HCT116 (cell line): ENCODE data around the gene COL10A1. TPM values are rescaled to one million over a fixed set of nuclear protein-coding genes. Genes with fewer than 3 reads are reported as not detected.

ENCODE experiments used
- ATAC-seq: fragments of 200-7000 bp; cut with Tn5 transposase; 2 replicates; pipeline ENCODE4 v1.9.1; 2020; ENCODE audit warnings: mild to moderate bottlenecking, moderate library complexity
- BruUV-seq: library from RNA; stranded (reverse); fragments of 400-500 nt; replicated peaks from 2 replicates; lab custom pipeline; 2021; lab: Mats Ljungman, UMichigan
- CTCF ChIA-PET: fragments of 300-600 bp; sonication (Branson Sonifier 250); formaldehyde crosslinking; loops from one replicate; lab custom pipeline; 2021; ENCODE audit warnings: antibody characterized with exemption; lab: Charles Lee
- POLR2A ChIA-PET: fragments of 300-600, 350-600 bp; sonication (Branson Sonifier 250); formaldehyde crosslinking; loops from one replicate; lab custom pipeline; 2021; ENCODE audit warnings: antibody characterized with exemption; lab: Charles Lee
- RAD21 ChIA-PET, 2 experiments: fragments of 300-600 bp; sonication (Branson Sonifier 250); formaldehyde crosslinking; loops; one replicate each; lab custom pipeline; 2023; ENCODE audit warnings: low total read pairs in 2 of 2; ENCODE audit not compliant: uncharacterized antibody in 2 of 2, unreplicated experiment in 2 of 2, low non-redundant PET in 1 of 2; lab: Charles Lee
- DNase-seq: peaks from one replicate; pipeline ENCODE4 v3.0.0-alpha.2; 2010; ENCODE audit warnings: low read depth, low spot score
- H2AFZ ChIP-seq: fragments of 200-600 bp; shearing (Covaris generic), sonication (generic); 2 replicates; pipeline ENCODE4 v1.6.1; 2017; ENCODE audit warnings: low read depth, mixed run types, mixed read lengths, antibody characterized with exemption, low read length; ENCODE audit not compliant: poor library complexity, severe bottlenecking
- H3K27ac ChIP-seq: 2 replicates; pipeline ENCODE4 v1.5.1; 2012; ENCODE audit warnings: low read depth, low read length
- H3K27me3 ChIP-seq: fragments of 200-600 bp; sonication (generic); 2 replicates; pipeline ENCODE4 v1.6.1; 2016; ENCODE audit warnings: mixed run types, low read length, mixed read lengths; ENCODE audit not compliant: insufficient read depth
- H3K36me3 ChIP-seq, 2 experiments: fragments of 200-500 bp in 1 of 2; fragments of 200-600 bp in 1 of 2; sonication (Bioruptor generic) in 1 of 2; sonication (generic) in 1 of 2; 2 replicates each; pipeline versions ENCODE4 v1.5.1 to v1.6.1; 2014 to 2016; ENCODE audit warnings: low read length in 2 of 2, inconsistent platforms in 1 of 2, mixed read lengths in 1 of 2, mixed run types in 1 of 2; ENCODE audit not compliant: insufficient read depth in 2 of 2, control insufficient read depth in 1 of 2
- H3K4me1 ChIP-seq, 2 experiments: fragments of 200-600 bp in 1 of 2; sonication (generic) in 1 of 2; 2 replicates each; pipeline versions ENCODE4 v1.5.1 to v1.6.1; 2012 to 2017; ENCODE audit warnings: low read length in 2 of 2, inconsistent platforms in 1 of 2, mild to moderate bottlenecking in 1 of 2, mixed read lengths in 1 of 2, mixed run types in 1 of 2, moderate library complexity in 1 of 2; ENCODE audit not compliant: insufficient read depth in 2 of 2, control insufficient read depth in 1 of 2
- H3K4me2 ChIP-seq: fragments of 200-600 bp; sonication (generic); 2 replicates; pipeline ENCODE4 v1.6.1; 2017; ENCODE audit warnings: mixed run types, low read length, mixed read lengths
- H3K4me3 ChIP-seq, 2 experiments: fragments of 200-600 bp in 1 of 2; sonication (generic) in 1 of 2; replicated peaks in 1 of 2; 2 replicates each; pipeline ENCODE4 v1.5.1; 2011 to 2016; ENCODE audit warnings: low read length in 2 of 2, control low read depth in 1 of 2, low read depth in 1 of 2, mild to moderate bottlenecking in 1 of 2, mixed read lengths in 1 of 2, mixed run types in 1 of 2
- H3K79me2 ChIP-seq: fragments of 200-600 bp; sonication (generic); 2 replicates; pipeline ENCODE4 v1.6.1; 2017; ENCODE audit warnings: mild to moderate bottlenecking, mixed run types, low read length, moderate library complexity, mixed read lengths; ENCODE audit not compliant: insufficient read depth
- H3K9ac ChIP-seq: fragments of 200-600 bp; sonication (generic); 2 replicates; pipeline ENCODE4 v1.6.1; 2016; ENCODE audit warnings: low read length, mixed read lengths
- H3K9me2 ChIP-seq: fragments of 200-600 bp; sonication (generic), shearing (Covaris generic); 2 replicates; pipeline ENCODE4 v1.6.1; 2017; ENCODE audit warnings: mixed run types, mild to moderate bottlenecking, moderate library complexity; ENCODE audit not compliant: insufficient read depth
- H3K9me3 ChIP-seq, 2 experiments: fragments of 200-500 bp in 1 of 2; fragments of 200-600 bp in 1 of 2; sonication (Bioruptor generic) in 1 of 2; sonication (generic) in 1 of 2; 2 replicates each; pipeline ENCODE4 v1.6.1; 2014 to 2017; ENCODE audit warnings: low read length in 2 of 2, mixed read lengths in 2 of 2, inconsistent platforms in 1 of 2, low read depth in 1 of 2, mild to moderate bottlenecking in 1 of 2, mixed run types in 1 of 2, moderate library complexity in 1 of 2; ENCODE audit not compliant: control insufficient read depth in 1 of 2, insufficient read depth in 1 of 2
- H4K20me1 ChIP-seq: fragments of 200-600 bp; sonication (generic), shearing (Covaris generic); 2 replicates; pipeline ENCODE4 v1.6.1; 2017; ENCODE audit warnings: mixed run types, mild to moderate bottlenecking, moderate library complexity; ENCODE audit not compliant: insufficient read depth
- CBX3 ChIP-seq: IDR thresholded peaks from 2 replicates; pipeline ENCODE4 v1.6.1; 2012; ENCODE audit warnings: low read depth
- CTCF ChIP-seq, 3 experiments: fragments of 200-600 bp in 1 of 3; sonication (generic) in 1 of 3; IDR thresholded peaks in 2 of 3; conservative IDR thresholded peaks in 1 of 3; 2 replicates each; pipeline ENCODE4 v1.5.1; 2012 to 2017; ENCODE audit warnings: low read depth in 2 of 3, low read length in 2 of 3, antibody characterized with exemption in 1 of 3, borderline replicate concordance in 1 of 3, control low read depth in 1 of 3, mild to moderate bottlenecking in 1 of 3, mixed read lengths in 1 of 3, mixed run types in 1 of 3, moderate library complexity in 1 of 3; ENCODE audit not compliant: insufficient read depth in 1 of 3
- EGR1 ChIP-seq: IDR thresholded peaks from 2 replicates; pipeline ENCODE4 v1.6.1; 2012; ENCODE audit warnings: low read depth
- ELF1 ChIP-seq: IDR thresholded peaks from 2 replicates; pipeline ENCODE4 v1.6.1; 2012; ENCODE audit warnings: low read depth, borderline replicate concordance
- EZH2phosphoT487 ChIP-seq: fragments of 200-600 bp; IDR thresholded peaks from 2 replicates; pipeline ENCODE4 v1.6.1; 2018; ENCODE audit warnings: antibody characterized with exemption, borderline replicate concordance
- JUND ChIP-seq: IDR thresholded peaks from 2 replicates; pipeline ENCODE4 v1.6.1; 2012
- MAX ChIP-seq: IDR thresholded peaks from 2 replicates; pipeline ENCODE4 v1.6.1; 2012
- POLR2AphosphoS5 ChIP-seq: IDR thresholded peaks from 2 replicates; pipeline ENCODE4 v1.6.1; 2011; ENCODE audit warnings: mild to moderate bottlenecking, low read depth, low read length, moderate library complexity
- REST ChIP-seq: IDR thresholded peaks from 2 replicates; pipeline ENCODE4 v1.6.1; 2012; ENCODE audit warnings: low read depth
- SP1 ChIP-seq: IDR thresholded peaks from 2 replicates; pipeline ENCODE4 v1.6.1; 2012; ENCODE audit warnings: low read depth
- TCF7L2 ChIP-seq: IDR thresholded peaks from 2 replicates; pipeline ENCODE4 v1.7.0; 2011; ENCODE audit warnings: borderline replicate concordance, inconsistent platforms; ENCODE audit not compliant: insufficient read depth, insufficient read length; ENCODE audit errors: extremely low read depth
- YY1 ChIP-seq: IDR thresholded peaks from 2 replicates; pipeline ENCODE4 v1.6.1; 2011; ENCODE audit warnings: low read length, low read depth, moderate library complexity, mild to moderate bottlenecking; ENCODE audit not compliant: insufficient replicate concordance; ENCODE audit errors: extremely low read depth
- ZFX ChIP-seq: fragments of 450-650 bp; IDR thresholded peaks from 2 replicates; pipeline ENCODE4 v1.6.1; 2017
- ZNF274 ChIP-seq: fragments of 200-500 bp; sonication (Bioruptor generic); IDR thresholded peaks from 2 replicates; pipeline ENCODE4 v1.6.1; 2014; ENCODE audit warnings: mild to moderate bottlenecking, low read depth, low read length, inconsistent platforms
- intact Hi-C: fragments of 100-400 bp; cut with micrococcal nuclease; formaldehyde crosslinking; loops from 2 replicates; pipeline ENCODE4 v1.10.0; 2022
- total RNA-seq: library from RNA; stranded (reverse); gene quantifications from one replicate; pipeline ENCODE4 v1.2.1, GENCODE V29; 2021; ENCODE audit not compliant: unreplicated experiment

COL10A1 gene
- total RNA-seq, 1 experiment from 2014 or later, result not detected

GRCh38 chr6:116154887-116155286 is 29.0 kb upstream of the COL10A1 start:
- Histone ChIP-seq H3K4me3 (no peak overlapping the region), H3K9me3 (no peaks in the 10 kb centered on the region), H3K9ac (no peak overlapping the region), H3K4me1 (no peaks in the 10 kb centered on the region), H3K27me3 (no peaks in the 10 kb centered on the region), H3K4me2 (no peak overlapping the region), H3K9me2 (no peaks in the 10 kb centered on the region), H3K36me3 (no peaks in the 10 kb centered on the region), H3K27ac (no peak overlapping the region), H2AFZ (no peak overlapping the region), H3K79me2 (no peaks in the 10 kb centered on the region), H4K20me1 (no peaks in the 10 kb centered on the region)
- ATAC-seq, result no peak
- ChIA-PET CTCF (no interaction called here), RAD21 (no interaction called here), POLR2A (no interaction called here)
- no peak for TF ChIP-seq ZNF274
- TF ChIP-seq POLR2AphosphoS5, result no peak
- TF ChIP-seq REST, result no peak
- TF ChIP-seq CTCF (IDR thresholded peaks at IDR 0.05 in 2 of 3, conservative IDR thresholded peaks at IDR 0.05 in 1 of 3; ENCODE audit: borderline replicate concordance in 1 of 3, insufficient read depth in 1 of 3, low read depth in 2 of 3, low read length in 2 of 3), result no peak
- TF ChIP-seq JUND, result no peak
- no peak for TF ChIP-seq ELF1
- TF ChIP-seq EGR1, result no peak
- no peak for TF ChIP-seq TCF7L2
- no peak for TF ChIP-seq SP1
- TF ChIP-seq ZFX, result no peak
- TF ChIP-seq YY1, result no peak
- TF ChIP-seq EZH2phosphoT487, result no peak
- no peak for TF ChIP-seq MAX
- TF ChIP-seq CBX3, result no peak
- no peak for DNase-seq
- BruUV-seq, result no TSS peak
- intact Hi-C loops, result no loop called here
